ENCODE data around the gene C1QTNF6. TPM values are rescaled to one million over a fixed set of nuclear protein-coding genes. Genes with fewer than 3 reads are reported as not detected.
A peak's percentile ranks its signal among the peaks of the same experiment; 100 is the strongest.

The C1QTNF6 gene
- total RNA-seq, 1 experiment from 2014 or later = 6.3 TPM

DNA sequence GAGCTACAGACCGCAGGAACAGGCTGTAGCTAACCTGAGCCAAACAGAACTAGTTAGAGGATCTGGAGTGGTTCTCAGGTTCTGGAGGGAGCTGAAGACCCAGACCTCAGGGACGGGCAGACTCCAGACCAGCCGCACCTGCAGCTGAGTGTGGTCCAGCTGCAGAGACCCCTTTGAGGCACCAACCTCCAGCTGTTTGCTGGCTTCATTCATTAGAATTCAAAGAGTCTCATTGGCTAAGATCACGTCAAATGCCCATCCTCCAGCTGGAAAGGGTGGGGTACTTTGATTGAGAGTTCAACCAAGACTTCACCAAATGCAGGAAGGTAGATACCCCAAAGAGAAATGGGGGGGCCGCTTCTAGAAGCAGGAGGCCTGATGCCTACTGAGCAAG is 25.0 kb downstream of the C1QTNF6 start:
- CTCF ChIA-PET = interaction anchor here (0.6 kb wide), 1 partner anchor 9 kb away, joined by 3 read pairs; no protein-coding TSS in a partner anchor
- H3K4me3 ChIP-seq (ENCODE audit: low read depth, low read length, poor library complexity, severe bottlenecking) = no peak overlapping the region
- POLR2A ChIA-PET (ENCODE audit: low non-redundant PET) = no interaction called here
- no peaks in the 10 kb centered on the region for H3K9me3 ChIP-seq (ENCODE audit: low read depth, low read length, poor library complexity, severe bottlenecking)
- DNase-seq (ENCODE audit: low spot score) = no peak
- no TSS peak for BruUV-seq (replicated peaks)
- TF ChIP-seq EZH2 (IDR thresholded peaks at IDR 0.05; ENCODE audit: borderline replicate concordance, low read depth, low read length, poor library complexity, severe bottlenecking) = no peak
- TF ChIP-seq, protein P1, sequence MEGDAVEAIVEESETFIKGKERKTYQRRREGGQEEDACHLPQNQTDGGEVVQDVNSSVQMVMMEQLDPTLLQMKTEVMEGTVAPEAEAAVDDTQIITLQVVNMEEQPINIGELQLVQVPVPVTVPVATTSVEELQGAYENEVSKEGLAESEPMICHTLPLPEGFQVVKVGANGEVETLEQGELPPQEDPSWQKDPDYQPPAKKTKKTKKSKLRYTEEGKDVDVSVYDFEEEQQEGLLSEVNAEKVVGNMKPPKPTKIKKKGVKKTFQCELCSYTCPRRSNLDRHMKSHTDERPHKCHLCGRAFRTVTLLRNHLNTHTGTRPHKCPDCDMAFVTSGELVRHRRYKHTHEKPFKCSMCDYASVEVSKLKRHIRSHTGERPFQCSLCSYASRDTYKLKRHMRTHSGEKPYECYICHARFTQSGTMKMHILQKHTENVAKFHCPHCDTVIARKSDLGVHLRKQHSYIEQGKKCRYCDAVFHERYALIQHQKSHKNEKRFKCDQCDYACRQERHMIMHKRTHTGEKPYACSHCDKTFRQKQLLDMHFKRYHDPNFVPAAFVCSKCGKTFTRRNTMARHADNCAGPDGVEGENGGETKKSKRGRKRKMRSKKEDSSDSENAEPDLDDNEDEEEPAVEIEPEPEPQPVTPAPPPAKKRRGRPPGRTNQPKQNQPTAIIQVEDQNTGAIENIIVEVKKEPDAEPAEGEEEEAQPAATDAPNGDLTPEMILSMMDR (conservative IDR thresholded peaks at IDR 0.05; ENCODE audit: low read depth, low read length) = no peak
- no peaks in the 10 kb centered on the region for H3K36me3 ChIP-seq (ENCODE audit: insufficient read depth, low read length, poor library complexity, severe bottlenecking)
- intact Hi-C loops (cut with micrococcal nuclease; ENCODE audit: unreplicated experiment) = loop anchor here (10.0 kb wide), 1 partner anchor 102 kb away; no protein-coding TSS in a partner anchor
- no peaks in the 10 kb centered on the region for H3K27me3 ChIP-seq (replicated peaks; ENCODE audit: insufficient read depth, low read depth, low read length, poor library complexity)
- no peak overlapping the region for H3K27ac ChIP-seq (ENCODE audit: low read depth, low read length, poor library complexity, severe bottlenecking)
- no peaks in the 10 kb centered on the region for H3K4me1 ChIP-seq (ENCODE audit: insufficient read depth, low read length, poor library complexity, severe bottlenecking)

DNA sequence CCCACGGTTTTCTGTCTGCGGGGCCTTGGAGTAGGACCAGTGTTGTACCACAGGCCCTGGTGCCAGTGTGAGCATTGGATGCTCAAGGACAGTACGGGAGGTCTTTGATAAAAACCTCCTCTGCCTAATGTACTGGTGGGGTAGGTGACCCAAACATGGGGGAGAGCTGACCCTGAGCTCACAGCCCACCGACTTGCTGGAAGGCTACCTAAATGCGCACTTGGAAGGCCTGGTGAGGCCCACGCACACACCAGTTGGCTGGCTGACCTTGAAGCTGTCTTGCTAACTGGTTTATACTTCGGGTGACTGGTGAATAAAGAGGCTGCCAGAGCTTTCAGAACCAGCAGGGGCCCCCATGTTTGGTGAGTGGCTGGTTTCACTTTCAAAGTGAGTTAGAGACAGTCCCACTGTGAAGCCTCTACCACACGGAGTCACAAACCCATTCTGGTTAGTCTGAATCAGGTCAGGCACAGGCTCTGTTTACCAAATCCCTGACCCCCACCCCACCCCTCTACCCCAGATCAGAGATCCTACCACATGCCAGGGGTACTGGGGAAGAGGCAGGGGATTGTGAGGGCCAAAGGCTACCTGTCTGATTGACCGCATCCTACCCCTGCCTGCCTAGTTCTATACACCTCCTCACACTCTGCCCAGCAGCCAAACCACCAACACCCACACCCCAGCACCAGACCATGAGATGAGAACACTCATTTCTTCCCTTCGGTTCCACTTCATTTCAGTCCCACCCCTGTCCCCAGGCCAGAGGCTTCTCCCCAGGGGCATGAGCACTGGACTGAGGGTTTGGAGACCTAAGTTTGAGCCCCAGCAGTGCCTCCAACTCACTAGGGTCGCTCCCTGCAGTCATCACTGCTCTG is 25.6 kb downstream of the C1QTNF6 start:
- H3K27ac ChIP-seq (ENCODE audit: low read depth, low read length, poor library complexity, severe bottlenecking) = no peak overlapping the region
- BruUV-seq (replicated peaks) = no TSS peak
- no peak for TF ChIP-seq EZH2 (IDR thresholded peaks at IDR 0.05; ENCODE audit: borderline replicate concordance, low read depth, low read length, poor library complexity, severe bottlenecking)
- TF ChIP-seq, protein P1 (conservative IDR thresholded peaks at IDR 0.05; ENCODE audit: low read depth, low read length) = no peak

GRCh38 chr22:37161443-37161842 is 26.6 kb downstream of the C1QTNF6 start:
- Histone ChIP-seq H3K27ac (ENCODE audit: low read depth, low read length, poor library complexity, severe bottlenecking) (no peak overlapping the region), H3K36me3 (ENCODE audit: insufficient read depth, low read length, poor library complexity, severe bottlenecking) (no peaks in the 10 kb centered on the region), H3K4me1 (ENCODE audit: insufficient read depth, low read length, poor library complexity, severe bottlenecking) (no peaks in the 10 kb centered on the region), H3K4me3 (ENCODE audit: low read depth, low read length, poor library complexity, severe bottlenecking) (no peak overlapping the region), H3K9me3 (ENCODE audit: low read depth, low read length, poor library complexity, severe bottlenecking) (no peaks in the 10 kb centered on the region), H3K27me3 (replicated peaks; ENCODE audit: insufficient read depth, low read depth, low read length, poor library complexity) (no peaks in the 10 kb centered on the region)
- TF ChIP-seq, protein P1 (conservative IDR thresholded peaks at IDR 0.05; ENCODE audit: low read depth, low read length) = no peak
- no peak for TF ChIP-seq EZH2 (IDR thresholded peaks at IDR 0.05; ENCODE audit: borderline replicate concordance, low read depth, low read length, poor library complexity, severe bottlenecking)
- peak; percentile 21 for DNase-seq (ENCODE audit: low spot score)
- POLR2A ChIA-PET (ENCODE audit: low non-redundant PET) = interaction anchor here (0.6 kb wide), 1 partner anchor 24 kb away, joined by 3 read pairs; no protein-coding TSS in a partner anchor
- intact Hi-C loops (cut with micrococcal nuclease; ENCODE audit: unreplicated experiment) = loop anchor here (10.0 kb wide), 1 partner anchor 103 kb away; no protein-coding TSS in a partner anchor
- no TSS peak for BruUV-seq (replicated peaks)
- CTCF ChIA-PET = no interaction called here

More for the DNA sequence above, 25.6 kb downstream of the C1QTNF6 start:
- intact Hi-C loops (cut with micrococcal nuclease; ENCODE audit: unreplicated experiment) = loop anchor here (10.0 kb wide), 1 partner anchor 102 kb away; no protein-coding TSS in a partner anchor
- ChIA-PET POLR2A (ENCODE audit: low non-redundant PET) (no interaction called here), CTCF (interaction anchor here (0.6 kb wide), 1 partner anchor 10 kb away, joined by 3 read pairs; no protein-coding TSS in a partner anchor)
- Histone ChIP-seq H3K36me3 (ENCODE audit: insufficient read depth, low read length, poor library complexity, severe bottlenecking) (no peaks in the 10 kb centered on the region), H3K9me3 (ENCODE audit: low read depth, low read length, poor library complexity, severe bottlenecking) (no peaks in the 10 kb centered on the region), H3K4me1 (ENCODE audit: insufficient read depth, low read length, poor library complexity, severe bottlenecking) (no peaks in the 10 kb centered on the region), H3K4me3 (ENCODE audit: low read depth, low read length, poor library complexity, severe bottlenecking) (no peak overlapping the region), H3K27me3 (replicated peaks; ENCODE audit: insufficient read depth, low read depth, low read length, poor library complexity) (no peaks in the 10 kb centered on the region)
- no peak for DNase-seq (ENCODE audit: low spot score)

All from A673 (cell line).